NOMO-1 (cell line): ENCODE results near the gene CMC2.

ENCODE experiments used
- DNase-seq, 2 experiments: peaks; one replicate each; lab custom pipeline; 2025; ENCODE audit not compliant: unreplicated experiment in 2 of 2; lab: John Stamatoyannopoulos, UW

Gene CMC2

DNA sequence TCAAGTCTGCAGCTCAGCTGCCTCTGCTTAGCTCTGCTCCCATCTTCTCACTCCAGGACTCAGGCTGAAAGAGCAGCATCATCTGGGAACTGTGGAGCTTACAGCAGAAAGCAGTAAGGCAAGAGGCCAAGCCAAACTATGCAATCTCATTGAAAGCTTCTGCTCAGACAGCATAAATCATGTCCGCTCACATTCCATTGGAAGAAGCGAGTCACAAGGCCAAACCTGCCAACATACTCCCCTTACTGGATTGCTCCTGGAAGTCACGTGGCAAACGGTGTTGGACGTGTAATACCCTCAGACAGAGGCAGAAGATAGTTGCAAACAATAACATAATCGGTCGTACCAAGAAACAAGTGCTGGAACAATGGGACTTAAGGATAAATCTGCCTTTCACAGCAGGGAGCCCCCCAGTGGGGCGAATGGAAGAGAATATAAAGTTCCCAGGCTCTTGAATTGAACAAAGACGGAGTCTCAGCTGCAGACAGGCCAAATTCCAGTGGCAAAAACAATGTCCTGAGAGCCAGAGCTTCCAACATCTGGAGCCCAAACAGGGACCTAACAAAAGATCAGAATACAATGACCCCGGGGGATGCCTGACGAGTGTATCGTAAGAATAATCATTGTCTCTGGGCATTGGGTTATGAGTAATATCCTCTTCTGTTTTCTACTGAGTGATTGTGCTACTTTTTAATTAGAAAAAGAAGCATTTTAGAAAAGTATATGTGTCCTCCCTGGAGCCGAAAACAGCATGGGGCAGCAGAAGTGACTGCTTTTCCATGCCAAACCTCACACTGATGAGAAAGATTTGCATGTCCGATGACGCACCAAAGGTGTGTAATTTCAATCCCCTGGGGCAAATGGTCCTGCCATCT is 68.4 kb downstream of the CMC2 start:
- DNase-seq = no peak

GRCh38 chr16:80936410-80936809 is 70.3 kb downstream of the CMC2 start:
- DNase-seq = no peak

DNA sequence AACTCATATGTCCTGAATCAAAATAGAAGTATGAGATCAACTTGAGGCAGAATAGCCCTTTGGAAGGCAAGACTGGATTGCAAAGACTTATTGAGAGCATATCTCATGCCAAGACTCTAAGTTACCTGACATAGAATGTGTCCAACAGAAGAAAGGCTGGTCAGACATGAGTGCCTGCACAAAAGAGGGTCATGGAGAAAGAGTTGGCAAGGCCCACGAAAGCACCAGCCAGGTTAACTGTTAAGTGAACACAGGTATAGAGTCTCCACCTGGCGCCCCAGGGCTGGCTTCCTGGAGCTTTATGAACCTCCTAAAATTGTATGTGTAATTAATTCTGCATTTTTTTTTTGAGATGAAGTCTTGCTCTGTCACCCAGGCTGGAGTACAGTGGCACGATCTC is 71.0 kb downstream of the CMC2 start:
- DNase-seq = no peak

GRCh38 chr16:80932708-80933095 is 74.0 kb downstream of the CMC2 start:
- DNase-seq = no peak

DNA sequence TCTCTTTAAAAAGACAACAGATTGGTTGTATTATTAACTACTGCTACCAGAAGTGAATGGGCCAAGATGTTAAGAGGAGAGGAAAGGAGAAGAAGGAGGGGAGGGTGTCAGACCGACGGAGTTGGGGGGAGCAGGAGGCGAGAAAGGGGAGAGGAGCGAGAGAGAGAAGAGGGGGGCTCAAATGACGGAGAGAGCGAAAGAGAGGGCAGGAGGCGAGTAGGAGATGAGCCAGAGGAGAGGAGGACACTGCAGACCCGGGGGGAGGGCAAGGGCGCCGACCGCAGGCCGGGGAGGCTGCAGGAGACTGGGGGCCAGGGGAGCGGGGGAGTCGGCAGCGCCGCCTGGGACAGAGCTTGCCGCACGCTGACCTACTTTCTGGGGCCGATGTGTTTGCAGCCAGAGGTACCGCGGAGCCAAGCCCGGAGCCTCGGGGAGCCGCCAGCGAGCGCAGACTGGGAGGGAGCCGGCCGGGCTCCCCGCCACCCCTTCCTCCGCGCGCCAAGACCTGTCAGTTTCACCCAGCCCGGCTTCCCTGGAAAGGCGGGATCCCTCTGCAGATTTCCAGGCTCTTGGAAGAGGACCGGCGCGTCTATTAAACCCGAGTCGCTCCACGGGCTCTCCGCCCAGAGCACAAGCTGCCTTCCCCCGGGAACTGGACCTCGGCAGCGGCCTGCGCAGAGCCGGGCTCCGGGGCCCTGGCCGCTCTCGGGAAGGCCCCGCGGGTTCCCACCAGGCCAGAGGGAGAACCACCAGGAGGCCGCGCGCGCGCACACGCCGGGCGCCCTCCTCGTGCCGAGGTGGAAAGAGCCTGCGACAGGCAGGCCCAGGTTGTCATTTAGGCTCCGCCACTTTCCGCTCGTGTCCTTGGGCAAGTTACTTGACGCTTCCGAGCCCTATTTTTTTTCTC is 74.6 kb downstream of the CMC2 start:
- no peak for DNase-seq

- peak in 1 of 2 experiments; percentile 0 for DNase-seq
Measured at GRCh38 chr16:80924372-80924978, 82.2 kb downstream of the CMC2 start.

- DNase-seq = no peak
Measured at GRCh38 chr16:80923356-80923755, 83.3 kb downstream of the CMC2 start.
